Measurements from ENCODE around the gene MORN3.
A peak's percentile ranks its signal among the peaks of the same experiment; 100 is the strongest.
"Not testable (repeated sequence)": the region's sequence is repeated elsewhere in the genome, so short reads cannot be mapped to it uniquely, and the experiment has no call there.

The MORN3 gene

DNA sequence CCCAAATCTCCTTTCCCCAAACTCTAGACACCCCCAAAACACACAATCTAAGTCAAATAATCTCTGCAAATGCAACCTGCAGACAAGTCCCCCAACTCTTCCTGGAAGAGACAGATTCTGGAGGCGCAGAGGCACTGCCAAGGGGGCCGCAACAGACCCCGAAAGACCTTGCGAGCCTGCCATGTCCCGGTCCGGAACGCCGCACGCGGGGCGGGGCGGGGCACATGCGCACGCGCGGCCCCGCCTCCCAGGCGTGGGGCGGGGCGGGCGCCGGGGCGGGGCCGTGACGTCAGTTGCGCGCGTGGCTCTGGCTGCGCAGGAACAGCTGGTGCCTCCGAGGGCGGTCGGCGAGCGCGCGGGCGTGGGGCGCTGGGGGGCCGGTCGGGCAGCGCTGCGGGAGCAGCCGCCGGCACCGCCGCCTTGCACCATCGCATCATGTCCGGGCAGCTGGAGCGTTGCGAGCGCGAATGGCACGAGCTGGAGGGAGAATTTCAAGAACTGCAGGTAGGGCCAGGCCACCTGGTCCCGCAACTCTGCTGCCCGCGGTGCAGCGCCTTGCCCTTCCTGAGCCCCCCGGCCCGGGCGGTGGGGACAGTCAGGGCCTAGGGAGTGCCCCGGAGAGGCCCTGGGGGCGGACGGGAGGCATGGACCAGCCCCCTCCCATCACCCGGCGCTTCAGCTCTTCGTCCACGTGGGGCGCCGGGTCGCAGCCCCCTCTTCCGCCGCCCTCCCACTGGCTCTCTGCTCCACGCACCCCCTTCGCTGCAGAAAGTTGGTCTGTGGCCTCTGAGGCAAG, 43.2 kb upstream of the MORN3 start, which contains the start of gene TMEM120B:
Gene TMEM120B, plus strand, starts transcription at position 292 of the 796 bp plus-strand sequence. Its CDS starts 144 bp downstream, at position 436.
- TF ChIP-seq, protein P1, sequence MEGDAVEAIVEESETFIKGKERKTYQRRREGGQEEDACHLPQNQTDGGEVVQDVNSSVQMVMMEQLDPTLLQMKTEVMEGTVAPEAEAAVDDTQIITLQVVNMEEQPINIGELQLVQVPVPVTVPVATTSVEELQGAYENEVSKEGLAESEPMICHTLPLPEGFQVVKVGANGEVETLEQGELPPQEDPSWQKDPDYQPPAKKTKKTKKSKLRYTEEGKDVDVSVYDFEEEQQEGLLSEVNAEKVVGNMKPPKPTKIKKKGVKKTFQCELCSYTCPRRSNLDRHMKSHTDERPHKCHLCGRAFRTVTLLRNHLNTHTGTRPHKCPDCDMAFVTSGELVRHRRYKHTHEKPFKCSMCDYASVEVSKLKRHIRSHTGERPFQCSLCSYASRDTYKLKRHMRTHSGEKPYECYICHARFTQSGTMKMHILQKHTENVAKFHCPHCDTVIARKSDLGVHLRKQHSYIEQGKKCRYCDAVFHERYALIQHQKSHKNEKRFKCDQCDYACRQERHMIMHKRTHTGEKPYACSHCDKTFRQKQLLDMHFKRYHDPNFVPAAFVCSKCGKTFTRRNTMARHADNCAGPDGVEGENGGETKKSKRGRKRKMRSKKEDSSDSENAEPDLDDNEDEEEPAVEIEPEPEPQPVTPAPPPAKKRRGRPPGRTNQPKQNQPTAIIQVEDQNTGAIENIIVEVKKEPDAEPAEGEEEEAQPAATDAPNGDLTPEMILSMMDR (conservative IDR thresholded peaks at IDR 0.05), result no peak
- no peak for TF ChIP-seq ZFX (IDR thresholded peaks at IDR 0.05)
- peak within 1 kb of the TSS; percentile 86 for H3K27ac ChIP-seq

DNA sequence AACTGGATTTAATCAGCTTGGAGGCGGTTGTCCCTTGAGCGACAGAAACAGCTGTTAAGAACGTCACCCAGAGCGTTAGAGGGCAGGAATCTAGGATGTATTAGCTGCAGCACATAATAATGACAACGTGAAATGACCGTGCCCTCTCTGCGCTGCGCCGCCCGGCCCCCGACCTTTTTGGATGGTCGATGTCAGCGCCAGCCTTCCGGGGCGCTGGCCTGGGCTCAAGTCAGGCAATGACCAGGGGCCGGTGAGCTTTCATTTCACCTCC, 42.7 kb upstream of the MORN3 start:
- TF ChIP-seq, protein P1 (conservative IDR thresholded peaks at IDR 0.05), result no peak
- TF ChIP-seq ZFX (IDR thresholded peaks at IDR 0.05), result no peak
- peak overlapping the region; percentile 86 for H3K27ac ChIP-seq

DNA sequence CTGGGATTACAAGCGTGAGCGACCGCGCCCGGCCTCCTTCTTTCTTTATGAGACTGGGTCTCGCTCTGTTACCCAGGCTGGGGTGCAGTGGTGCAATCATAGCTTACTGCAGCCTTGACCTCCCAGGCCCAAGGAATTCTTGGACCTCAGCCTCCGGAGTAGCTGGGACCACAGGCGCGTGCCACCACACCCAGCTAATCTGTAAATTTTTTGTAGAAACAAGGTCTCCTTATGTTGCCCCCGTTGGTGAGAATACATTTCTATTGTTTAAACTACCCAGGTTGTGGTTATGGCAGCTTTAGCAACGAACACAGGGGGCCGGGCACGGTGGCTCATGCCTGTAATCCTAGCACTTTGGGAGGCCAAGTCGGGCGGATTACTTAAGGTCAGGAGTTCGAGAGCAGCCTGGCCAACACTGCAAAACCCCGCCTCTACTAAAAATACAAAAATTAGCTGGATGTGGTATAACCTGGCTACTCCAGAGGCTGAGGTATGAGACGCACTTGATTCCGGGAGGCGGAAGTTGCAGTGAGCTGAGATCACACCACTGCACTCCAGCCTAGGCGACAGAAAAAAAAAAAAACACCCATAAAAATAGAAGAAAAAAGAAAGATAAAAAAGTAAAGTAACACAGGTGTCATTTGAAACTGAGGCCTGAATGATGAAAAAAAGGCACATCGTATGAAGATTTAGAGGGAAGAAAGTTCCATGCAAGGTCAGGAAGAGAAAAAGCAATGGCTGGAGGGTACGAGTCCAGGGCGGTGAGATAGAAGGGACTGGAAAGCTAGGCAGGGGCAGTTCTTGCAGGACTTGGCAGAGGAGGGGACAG, 42.1 kb upstream of the MORN3 start:
- H3K27ac ChIP-seq, result peak overlapping the region; percentile 86
- TF ChIP-seq ZFX (IDR thresholded peaks at IDR 0.05), result no peak
- TF ChIP-seq, protein P1 (conservative IDR thresholded peaks at IDR 0.05), result no peak

DNA sequence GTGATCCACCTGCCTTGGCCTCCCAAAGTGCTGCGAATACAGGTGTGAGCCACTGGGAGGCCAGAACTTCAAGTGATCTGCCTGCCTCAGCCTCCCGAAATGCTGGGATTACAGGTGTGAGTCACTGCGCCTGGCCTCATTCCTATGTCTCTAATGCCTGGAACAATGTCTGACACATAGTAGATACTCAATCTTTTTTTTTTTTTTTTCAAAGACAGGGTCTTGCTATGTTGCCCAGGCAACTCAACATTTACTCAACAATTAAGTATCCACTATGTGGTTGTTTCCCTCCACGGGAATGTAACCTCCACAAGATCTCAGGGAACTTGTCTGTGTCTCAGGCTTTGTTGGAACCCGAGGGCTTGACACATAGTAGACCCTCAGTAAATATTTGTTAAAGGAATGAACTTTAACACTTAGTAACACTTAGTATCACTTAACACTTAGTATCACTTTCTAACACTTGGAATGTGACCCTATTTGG, 40.1 kb upstream of the MORN3 start:
- TF ChIP-seq, protein P1 (conservative IDR thresholded peaks at IDR 0.05), result no peak
- no peak for TF ChIP-seq ZFX (IDR thresholded peaks at IDR 0.05)

DNA sequence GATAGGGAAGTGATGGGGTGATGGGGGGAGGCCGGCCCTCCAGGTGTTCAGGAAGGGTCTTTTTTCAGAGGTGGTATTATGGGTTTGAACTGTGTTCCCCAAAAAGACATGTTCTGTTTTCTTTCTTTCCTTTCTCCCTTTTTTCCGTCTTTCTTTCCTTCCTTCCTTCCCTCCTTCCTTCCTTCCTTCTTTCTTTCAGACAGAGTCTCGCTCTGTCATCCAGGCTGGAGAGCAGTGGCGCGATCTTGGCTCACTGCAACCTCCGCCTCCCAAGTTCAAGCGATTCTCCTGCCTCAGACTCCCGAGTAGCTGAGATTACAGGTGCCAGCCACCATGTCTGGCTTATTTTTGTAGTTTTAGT, 39.6 kb upstream of the MORN3 start:
- H3K27ac ChIP-seq, result not testable (repeated sequence)

More for the DNA sequence above, 40.1 kb upstream of the MORN3 start:
- no peak overlapping the region for H3K27ac ChIP-seq

DNA sequence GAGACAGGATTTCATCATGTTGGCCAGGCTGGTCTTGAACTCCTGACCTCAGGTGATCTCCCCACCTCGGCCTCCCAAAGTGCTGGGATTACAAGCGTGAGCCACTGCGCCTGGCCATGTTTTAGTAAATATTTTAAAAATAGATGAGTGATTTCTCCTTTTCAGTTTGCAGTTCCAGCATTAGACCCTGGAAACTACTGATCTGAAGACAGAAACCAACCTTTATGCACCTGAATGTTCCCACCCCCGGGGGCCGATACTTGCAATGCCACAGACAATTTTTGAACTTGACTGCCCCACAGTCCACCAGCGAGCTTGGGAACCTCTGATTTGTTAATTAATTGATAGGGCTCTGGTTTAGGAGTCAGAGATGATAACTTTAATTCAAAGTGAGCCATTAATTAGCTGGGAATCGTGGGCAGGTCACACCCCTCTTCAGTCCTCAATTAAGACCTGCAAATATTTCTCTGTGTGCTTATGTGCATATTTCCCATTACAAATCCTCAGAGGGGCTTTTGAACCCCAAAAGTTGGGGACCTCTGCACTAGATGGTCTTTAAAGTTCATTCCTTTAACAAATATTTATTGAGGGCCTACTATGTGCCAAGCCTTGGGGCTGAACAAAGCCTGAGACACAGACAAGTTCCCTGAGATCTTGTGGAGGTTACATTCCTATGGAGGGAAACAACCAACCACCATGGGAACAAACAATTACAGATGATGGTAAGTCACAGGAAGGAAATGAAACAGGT, 39.0 kb upstream of the MORN3 start:
- no peak for TF ChIP-seq ZFX (IDR thresholded peaks at IDR 0.05)
- TF ChIP-seq, protein P1 (conservative IDR thresholded peaks at IDR 0.05), result no peak
- H3K27ac ChIP-seq, result no peak overlapping the region

DNA sequence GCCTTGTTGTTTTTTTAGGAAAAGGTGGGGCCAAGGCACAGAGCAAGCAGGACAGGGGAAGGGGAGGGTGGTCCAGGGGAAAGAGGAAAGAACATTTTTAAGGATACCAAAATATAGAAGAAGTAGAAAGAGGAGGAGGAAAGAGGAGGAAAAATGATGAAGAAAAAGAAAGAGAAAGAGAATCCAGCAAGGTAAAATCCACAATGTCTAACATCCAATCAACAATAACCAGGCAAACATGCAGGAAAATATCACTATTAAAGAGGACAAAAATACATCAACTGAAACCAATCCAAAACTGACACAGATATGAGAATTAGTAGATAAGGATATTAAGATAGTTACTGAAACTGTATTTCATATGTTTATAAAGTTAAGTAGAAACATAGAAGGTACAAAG, 36.1 kb upstream of the MORN3 start:
- no peak overlapping the region for H3K27ac ChIP-seq
- TF ChIP-seq ZFX (IDR thresholded peaks at IDR 0.05), result no peak
- TF ChIP-seq, protein P1 (conservative IDR thresholded peaks at IDR 0.05), result no peak

Measured in C4-2B (cell line).